Loucy (cell line): ENCODE measurements around the gene DPF1.

Experiments used
- H2AFZ ChIP-seq: fragments of 200-600 bp; sonication (generic); 2 replicates; pipeline ENCODE4 v1.6.0; 2016; ENCODE audit warnings: antibody characterized with exemption, mild to moderate bottlenecking, low read length, moderate library complexity
- H3F3A ChIP-seq: fragments of 200-600 bp; 2 replicates; pipeline ENCODE4 v1.6.0; 2016; ENCODE audit warnings: antibody characterized with exemption, low read depth, mild to moderate bottlenecking
- H3K27me3 ChIP-seq: fragments of 200-600 bp; sonication (generic); 2 replicates; pipeline ENCODE4 v1.6.1; 2014; ENCODE audit warnings: low read length, mild to moderate bottlenecking; ENCODE audit not compliant: insufficient read depth, poor library complexity, severe bottlenecking
- H3K36me3 ChIP-seq: fragments of 200-600 bp; sonication (generic); 2 replicates; pipeline ENCODE4 v1.6.1; 2016; ENCODE audit warnings: low read length; ENCODE audit not compliant: insufficient read depth
- H3K4me1 ChIP-seq: fragments of 200-600 bp; sonication (generic); 2 replicates; pipeline ENCODE4 v1.5.1; 2014; ENCODE audit warnings: low read length, mild to moderate bottlenecking; ENCODE audit not compliant: insufficient read depth, poor library complexity, severe bottlenecking
- H3K4me2 ChIP-seq: fragments of 200-600 bp; sonication (generic); 2 replicates; pipeline ENCODE4 v1.6.0; 2014; ENCODE audit warnings: antibody characterized with exemption, low read length, low read depth, mild to moderate bottlenecking; ENCODE audit not compliant: poor library complexity, severe bottlenecking
- H3K4me3 ChIP-seq: fragments of 200-600 bp; sonication (generic); 2 replicates; pipeline ENCODE4 v1.5.1; 2014; ENCODE audit warnings: low read length, mild to moderate bottlenecking, mixed read lengths; ENCODE audit not compliant: poor library complexity, severe bottlenecking
- H3K79me2 ChIP-seq: fragments of 200-600 bp; sonication (generic); 2 replicates; pipeline ENCODE4 v1.6.1; 2014; ENCODE audit warnings: low read length; ENCODE audit not compliant: insufficient read depth
- H3K9ac ChIP-seq: fragments of 200-600 bp; sonication (generic); 2 replicates; pipeline ENCODE4 v1.6.0; 2014; ENCODE audit warnings: mild to moderate bottlenecking, low read depth, low read length, moderate library complexity; ENCODE audit not compliant: poor library complexity, severe bottlenecking
- H3K9me2 ChIP-seq: fragments of 200-600 bp; sonication (generic); replicated peaks from 2 replicates; pipeline ENCODE4 v1.6.1; 2016; ENCODE audit warnings: low read depth, low read length, mixed read lengths
- H3K9me3 ChIP-seq: fragments of 200-600 bp; sonication (generic); 2 replicates; pipeline ENCODE4 v1.6.1; 2014; ENCODE audit warnings: mild to moderate bottlenecking, antibody characterized with exemption, low read length, low read depth; ENCODE audit not compliant: insufficient read depth
- H4K20me1 ChIP-seq: fragments of 200-600 bp; sonication (generic); 2 replicates; pipeline ENCODE4 v1.6.0; 2014; ENCODE audit warnings: antibody characterized with exemption, low read length, mild to moderate bottlenecking; ENCODE audit not compliant: insufficient read depth, poor library complexity, severe bottlenecking
- CTCF ChIP-seq: fragments of 200-600 bp; sonication (generic); conservative IDR thresholded peaks from 2 replicates; pipeline ENCODE4 v1.5.1; 2014; ENCODE audit warnings: mild to moderate bottlenecking, antibody characterized with exemption, low read length
- EZH2phosphoT487 ChIP-seq: fragments of 200-600 bp; IDR thresholded peaks from 2 replicates; pipeline ENCODE4 v1.6.1; 2018; ENCODE audit warnings: antibody characterized with exemption, mild to moderate bottlenecking, moderate library complexity, borderline replicate concordance

DPF1 gene

GRCh38 chr19:38204096-38204495 lies 19.9 kb downstream of the DPF1 start:
- no peaks in the 10 kb centered on the region; the same call in 1 of the 2 replicates for H3K36me3 ChIP-seq

GRCh38 chr19:38203197-38203596 lies 20.8 kb downstream of the DPF1 start:
- H3F3A ChIP-seq, result no peaks in the 10 kb centered on the region
- H3K36me3 ChIP-seq, result peaks cover 3% of the 10 kb centered on the region; the same call in 1 of the 2 replicates
- H2AFZ ChIP-seq, result no peak overlapping the region
- H3K4me1 ChIP-seq, result no peaks in the 10 kb centered on the region
- H3K79me2 ChIP-seq, result no peaks in the 10 kb centered on the region
- TF ChIP-seq EZH2phosphoT487 (no peak), CTCF (no peak)
- H3K9me3 ChIP-seq, result no peaks in the 10 kb centered on the region
- no peak overlapping the region for H3K9ac ChIP-seq
- no peak overlapping the region for H3K4me3 ChIP-seq
- H3K27me3 ChIP-seq, result no peaks in the 10 kb centered on the region
- no peak overlapping the region for H3K4me2 ChIP-seq
- no peaks in the 10 kb centered on the region for H3K9me2 ChIP-seq
- no peaks in the 10 kb centered on the region for H4K20me1 ChIP-seq

More at GRCh38 chr19:38204096-38204495, 19.9 kb downstream of the DPF1 start:
- Histone ChIP-seq H3K4me2 (no peak overlapping the region), H3K4me3 (no peak overlapping the region), H3K9me2 (no peaks in the 10 kb centered on the region), H2AFZ (no peak overlapping the region), H3K9me3 (no peaks in the 10 kb centered on the region), H4K20me1 (no peaks in the 10 kb centered on the region), H3K27me3 (no peaks in the 10 kb centered on the region), H3K9ac (no peak overlapping the region), H3K4me1 (no peaks in the 10 kb centered on the region), H3K79me2 (no peaks in the 10 kb centered on the region), H3F3A (no peaks in the 10 kb centered on the region)
- no peak for TF ChIP-seq EZH2phosphoT487
- TF ChIP-seq CTCF, result no peak

DNA sequence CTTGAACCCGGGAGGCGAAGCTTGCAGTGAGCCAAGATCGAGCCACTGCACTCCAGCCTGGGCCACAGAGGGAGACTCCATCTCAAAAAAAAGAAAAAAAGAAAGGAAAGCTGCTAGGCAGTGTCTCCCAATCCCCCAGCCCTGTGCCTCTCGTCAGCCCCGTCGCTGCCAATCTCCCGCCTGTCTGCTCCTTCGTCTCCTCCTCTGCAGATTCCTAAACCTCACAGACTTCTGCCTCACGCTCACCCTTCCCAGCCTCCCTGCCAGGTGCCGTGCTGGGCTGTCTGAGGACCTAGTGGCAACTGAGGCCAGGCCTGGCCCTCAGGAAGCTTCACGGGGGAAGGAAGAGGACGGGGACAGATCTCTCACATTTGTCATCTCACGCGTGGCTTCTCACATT lies 21.5 kb downstream of the DPF1 start:
- H3K9ac ChIP-seq, result no peak overlapping the region
- H3K4me3 ChIP-seq, result no peak overlapping the region
- no peak for TF ChIP-seq CTCF
- no peak for TF ChIP-seq EZH2phosphoT487
- no peaks in the 10 kb centered on the region for H3K27me3 ChIP-seq
- no peak overlapping the region for H3K4me2 ChIP-seq
- H3K79me2 ChIP-seq, result no peaks in the 10 kb centered on the region
- no peaks in the 10 kb centered on the region for H3K9me3 ChIP-seq
- no peaks in the 10 kb centered on the region for H4K20me1 ChIP-seq
- no peaks in the 10 kb centered on the region for H3F3A ChIP-seq
- H3K4me1 ChIP-seq, result no peaks in the 10 kb centered on the region
- H2AFZ ChIP-seq, result no peak overlapping the region
- H3K36me3 ChIP-seq, result peaks cover 3% of the 10 kb centered on the region; the same call in 1 of the 2 replicates
- H3K9me2 ChIP-seq, result no peaks in the 10 kb centered on the region
